Stimulated activated CD4-positive, alpha-beta T cell treated with anti-CD3 and anti-CD28 coated beads, TNF-alpha, amount 100 ng/mL, for 1 hour (primary cell): ENCODE results near the gene MMP10.
"Not testable (repeated sequence)": the region's sequence is repeated elsewhere in the genome, so short reads cannot be mapped to it uniquely, and the experiment has no call there.

ENCODE experiments used
- DNase-seq, 3 donors: peaks; one replicate each; pipeline ENCODE4 v3.0.0-alpha.2; 2020; ENCODE audit warnings: low read depth in 3 of 3, low spot score in 1 of 3

Gene MMP10

GRCh38 chr11:102783720-102784119, 3.3 kb upstream of the MMP10 start:
- no peak for DNase-seq

- no peak for DNase-seq
Measured at GRCh38 chr11:102783016-102783415, 2.6 kb upstream of the MMP10 start.

GRCh38 chr11:102781676-102782075, 1.2 kb upstream of the MMP10 start:
- no peak for DNase-seq

- no peak for DNase-seq
Measured at GRCh38 chr11:102776454-102776853, 4.0 kb downstream of the MMP10 start.

GRCh38 chr11:102773386-102773785, 7.0 kb downstream of the MMP10 start:
- DNase-seq, result no peak

GRCh38 chr11:102771351-102771750, 9.1 kb downstream of the MMP10 start:
- DNase-seq, result no peak

GRCh38 chr11:102770191-102770590, 10.2 kb downstream of the MMP10 start:
- DNase-seq, result no peak

- no peak for DNase-seq
Measured at GRCh38 chr11:102767800-102768199, 12.6 kb downstream of the MMP10 start.

- no peak for DNase-seq
Measured at GRCh38 chr11:102763440-102763839, 17.0 kb downstream of the MMP10 start.

GRCh38 chr11:102762361-102762767, 18.1 kb downstream of the MMP10 start:
- no peak for DNase-seq

- DNase-seq, result no peak
Measured at GRCh38 chr11:102761646-102762238, 18.7 kb downstream of the MMP10 start.

- DNase-seq, result no peak
Measured at GRCh38 chr11:102760344-102761035, 19.9 kb downstream of the MMP10 start.

- DNase-seq, result no peak
Measured at GRCh38 chr11:102757823-102758549, 22.4 kb downstream of the MMP10 start.

- DNase-seq, result no peak
Measured at GRCh38 chr11:102753267-102753666, 27.2 kb downstream of the MMP10 start.

- DNase-seq, result no peak
Measured at GRCh38 chr11:102751673-102752072, 28.8 kb downstream of the MMP10 start.

- DNase-seq, result no peak
Measured at GRCh38 chr11:102749101-102749722, 31.2 kb downstream of the MMP10 start.

- not testable (repeated sequence) for DNase-seq
Measured at GRCh38 chr11:102746746-102747578, 33.5 kb downstream of the MMP10 start.

GRCh38 chr11:102734650-102735049, 45.8 kb downstream of the MMP10 start:
- no peak for DNase-seq

- peak in 1 of 3 donors; percentile 4 for DNase-seq
Measured at GRCh38 chr11:102733232-102733875, 47.1 kb downstream of the MMP10 start.

GRCh38 chr11:102730944-102731343, 49.5 kb downstream of the MMP10 start:
- DNase-seq, result not testable (repeated sequence)
